SH-SY5Y (cell line): Measurements from ENCODE around the gene CACNA1H.

ENCODE experiments used
- GATA2 ChIP-seq: IDR thresholded peaks from 2 replicates; pipeline ENCODE4 v1.6.1; 2011; ENCODE audit warnings: mild to moderate bottlenecking, low read depth, low read length
- GATA3 ChIP-seq: IDR thresholded peaks from 2 replicates; pipeline ENCODE4 v1.6.1; 2011; ENCODE audit warnings: low read depth, mild to moderate bottlenecking, low read length, moderate library complexity

GRCh38 chr16:1154887-1155331 lies 2.0 kb downstream of the CACNA1H start:
- TF ChIP-seq GATA3 (no peak), GATA2 (no peak)
